ENCODE results near the gene TMEM87B.

GRCh38 chr2:112085375-112085730, 30.3 kb downstream of the TMEM87B start:
- TF ChIP-seq CTCF (IDR thresholded peaks at IDR 0.05) (no peak), EP300 (IDR thresholded peaks at IDR 0.05; ENCODE audit: low read depth) (no peak)

Data from transverse colon (tissue), 3 donors.